Prostate gland (tissue), 2 donors: ENCODE results near the gene PDGFC.

ENCODE experiments used
- POLR2A ChIP-seq: fragments of 450-650 bp; IDR thresholded peaks from one replicate; pipeline ENCODE4 v1.6.1; 2016; ENCODE audit warnings: antibody characterized with exemption, mild to moderate bottlenecking
- TF ChIP-seq, protein P1 (sequence below), 4 experiments: fragments of 200-600 bp in 2 of 4; fragments of 450-650 bp in 2 of 4; sonication (generic) in 2 of 4; IDR thresholded peaks; 1 replicate in 3 of 4; 2 replicates in 1 of 4; pipeline ENCODE4 v1.5.1; 2016 to 2019; ENCODE audit warnings: antibody characterized with exemption in 4 of 4, mild to moderate bottlenecking in 2 of 4, moderate library complexity in 2 of 4

DNA sequence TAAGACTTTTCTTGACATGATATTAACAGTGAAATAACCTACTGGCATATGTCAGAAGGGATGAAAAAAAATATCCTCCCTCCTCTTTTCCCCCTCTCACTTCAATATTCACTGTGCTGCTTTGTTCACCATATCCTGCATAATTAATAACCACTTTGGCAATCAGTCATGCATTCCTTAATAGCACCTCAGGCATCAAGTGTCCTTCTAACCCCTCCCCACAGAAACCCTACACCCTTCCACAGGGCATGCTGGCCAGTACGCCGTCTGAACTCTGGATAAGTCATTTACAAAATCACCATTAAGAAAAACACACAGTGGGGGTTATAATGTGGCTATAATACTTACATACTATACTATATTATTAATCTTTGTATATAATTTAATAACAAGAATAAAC is 165.9 kb downstream of the PDGFC start:
- TF ChIP-seq, protein P1, sequence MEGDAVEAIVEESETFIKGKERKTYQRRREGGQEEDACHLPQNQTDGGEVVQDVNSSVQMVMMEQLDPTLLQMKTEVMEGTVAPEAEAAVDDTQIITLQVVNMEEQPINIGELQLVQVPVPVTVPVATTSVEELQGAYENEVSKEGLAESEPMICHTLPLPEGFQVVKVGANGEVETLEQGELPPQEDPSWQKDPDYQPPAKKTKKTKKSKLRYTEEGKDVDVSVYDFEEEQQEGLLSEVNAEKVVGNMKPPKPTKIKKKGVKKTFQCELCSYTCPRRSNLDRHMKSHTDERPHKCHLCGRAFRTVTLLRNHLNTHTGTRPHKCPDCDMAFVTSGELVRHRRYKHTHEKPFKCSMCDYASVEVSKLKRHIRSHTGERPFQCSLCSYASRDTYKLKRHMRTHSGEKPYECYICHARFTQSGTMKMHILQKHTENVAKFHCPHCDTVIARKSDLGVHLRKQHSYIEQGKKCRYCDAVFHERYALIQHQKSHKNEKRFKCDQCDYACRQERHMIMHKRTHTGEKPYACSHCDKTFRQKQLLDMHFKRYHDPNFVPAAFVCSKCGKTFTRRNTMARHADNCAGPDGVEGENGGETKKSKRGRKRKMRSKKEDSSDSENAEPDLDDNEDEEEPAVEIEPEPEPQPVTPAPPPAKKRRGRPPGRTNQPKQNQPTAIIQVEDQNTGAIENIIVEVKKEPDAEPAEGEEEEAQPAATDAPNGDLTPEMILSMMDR (IDR thresholded peaks at IDR 0.05), result no peak
- TF ChIP-seq POLR2A, result no peak
